GM12873 (cell line): ENCODE results near the gene TPRG1.

Source experiments
- CTCF ChIP-seq: IDR thresholded peaks from 2 replicates; pipeline ENCODE4 v1.5.1; 2012; ENCODE audit warnings: low read depth, mild to moderate bottlenecking, moderate library complexity, low read length, control low read depth; ENCODE audit not compliant: insufficient read depth; ENCODE audit errors: missing control alignments

TPRG1 gene

DNA sequence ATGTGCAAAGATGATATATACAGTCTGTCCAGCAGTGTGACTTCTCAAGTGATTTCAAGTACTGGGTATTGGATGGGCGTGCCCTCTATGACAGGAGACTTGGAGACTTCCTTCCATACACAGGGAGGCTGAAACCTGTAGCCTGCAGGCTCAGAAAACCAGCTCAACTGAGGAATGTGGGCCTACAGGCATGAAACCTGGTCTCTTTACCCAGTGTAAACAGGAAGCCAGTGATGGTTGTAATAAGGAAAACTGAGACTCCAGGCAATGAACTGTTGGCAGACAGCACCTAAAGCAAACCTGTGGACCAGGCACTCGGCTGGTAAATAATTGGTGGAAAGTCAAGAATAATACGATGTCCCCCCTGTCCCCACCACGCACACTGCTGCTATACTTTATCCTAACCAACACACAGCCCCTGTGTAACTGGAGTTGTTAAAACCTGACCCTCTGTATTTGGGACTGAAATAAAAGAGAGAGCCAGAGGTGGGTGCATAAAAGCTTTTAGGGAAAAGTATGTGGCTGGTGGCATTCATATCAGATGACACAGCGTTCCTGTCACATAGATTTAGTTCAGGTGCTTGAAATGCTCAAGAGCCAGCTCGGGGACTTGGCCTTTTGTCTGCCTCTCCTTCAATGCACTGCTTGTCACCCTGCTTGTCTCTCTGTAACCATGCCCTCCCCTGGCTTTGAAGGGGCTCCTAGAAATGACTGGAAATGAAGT is 144.7 kb downstream of the TPRG1 start:
- TF ChIP-seq CTCF: no peak

DNA sequence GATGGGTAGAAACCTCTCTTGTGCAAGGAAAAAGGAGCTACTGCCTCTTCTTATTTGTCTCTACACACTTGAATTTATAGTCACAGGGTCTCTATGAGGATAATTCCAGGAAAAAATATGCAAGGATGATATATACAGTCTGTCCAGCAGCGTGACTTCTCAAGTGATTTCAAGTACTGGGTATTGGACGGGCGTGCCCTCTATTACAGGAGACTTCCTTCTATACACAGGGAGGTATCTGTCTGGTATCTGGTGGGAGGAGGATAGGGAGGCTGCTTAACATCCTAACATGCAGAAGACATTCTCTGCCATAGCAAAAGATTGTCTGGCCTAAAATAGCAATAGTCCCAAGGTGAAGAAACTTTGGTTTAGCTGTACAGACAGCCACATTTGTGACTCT is 146.1 kb downstream of the TPRG1 start:
- TF ChIP-seq CTCF: no peak

- TF ChIP-seq CTCF: no peak
Observed at GRCh38 chr3:189320511-189320910, 148.7 kb downstream of the TPRG1 start.

GRCh38 chr3:189322339-189322738 is 150.6 kb downstream of the TPRG1 start:
- no peak for TF ChIP-seq CTCF

DNA sequence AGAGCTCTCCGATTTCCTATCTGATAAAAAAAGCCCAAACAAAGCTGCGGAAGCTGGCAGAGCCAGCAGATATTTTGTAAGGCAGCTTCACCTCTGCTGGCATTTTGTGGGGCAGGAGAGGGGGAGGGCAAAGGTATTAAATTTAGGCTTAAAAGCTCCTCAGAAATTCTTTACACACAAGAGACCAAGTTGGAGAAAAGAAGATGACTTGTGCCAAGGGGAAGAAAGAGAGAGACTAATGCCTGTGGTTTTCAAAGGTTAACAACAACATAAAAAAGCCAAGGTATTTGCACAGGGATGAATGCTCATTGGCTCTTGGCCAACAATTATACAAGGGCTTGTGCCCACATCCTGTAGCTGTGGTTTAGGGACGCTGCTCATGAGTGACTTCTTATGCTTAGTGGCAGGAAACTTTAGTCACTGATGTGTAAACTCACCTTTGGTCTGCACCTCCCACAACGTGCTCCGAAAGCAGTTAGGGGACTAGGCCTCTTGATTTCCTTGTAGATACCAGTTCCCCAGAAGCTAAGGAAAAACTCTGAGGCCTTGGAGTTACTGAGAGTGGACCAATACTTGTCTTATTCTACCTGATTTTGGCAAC is 152.9 kb downstream of the TPRG1 start:
- TF ChIP-seq CTCF: no peak

DNA sequence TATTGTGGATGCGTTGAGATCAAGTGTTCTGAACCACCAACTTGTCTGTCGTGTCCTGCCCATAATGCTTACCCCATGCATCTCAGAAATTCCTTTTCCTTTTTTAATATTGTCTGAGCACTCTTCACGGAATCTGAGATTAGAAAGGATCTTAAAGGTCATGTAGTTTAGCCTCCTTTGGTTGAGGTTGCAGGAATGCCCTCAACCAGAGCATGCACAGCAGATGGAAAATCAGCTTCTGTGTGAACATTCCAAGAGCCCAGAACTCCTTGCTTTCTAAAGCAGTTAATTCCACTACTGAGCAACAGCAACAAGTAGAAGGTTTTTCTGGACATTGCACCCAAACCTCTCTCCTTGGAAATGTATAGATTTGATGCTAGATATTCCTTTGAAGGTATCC is 153.7 kb downstream of the TPRG1 start:
- no peak for TF ChIP-seq CTCF

DNA sequence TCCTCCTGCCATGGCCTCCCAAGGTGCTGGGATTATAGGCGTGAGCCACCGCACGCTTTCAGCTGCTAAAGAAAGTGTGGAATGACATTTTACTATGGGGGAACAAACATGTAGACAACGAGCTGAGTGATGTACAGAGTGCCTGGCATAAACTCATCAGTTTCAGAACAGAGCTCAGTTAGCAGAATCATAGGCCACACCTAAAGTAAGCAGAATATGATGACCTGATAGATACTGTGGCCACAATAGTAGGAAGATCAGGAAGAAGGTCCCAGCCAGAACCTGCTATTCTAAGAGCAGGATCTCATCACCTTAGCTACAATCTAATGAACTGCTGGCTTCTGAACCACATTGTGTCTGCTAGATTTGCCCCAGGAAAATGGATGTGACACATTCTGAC is 158.3 kb downstream of the TPRG1 start:
- no peak for TF ChIP-seq CTCF
